ENCODE measurements around the gene OR10H4. TPM values are rescaled to one million over a fixed set of nuclear protein-coding genes. Genes with fewer than 3 reads are reported as not detected.
"Not testable (repeated sequence)": the region's sequence is repeated elsewhere in the genome, so short reads cannot be mapped to it uniquely, and the experiment has no call there.

The OR10H4 gene
- polyA plus RNA-seq, 1 experiment = not detected

- CTCF ChIA-PET = no interaction called here
- POLR2A ChIA-PET = no interaction called here
- TF ChIP-seq, protein P1, sequence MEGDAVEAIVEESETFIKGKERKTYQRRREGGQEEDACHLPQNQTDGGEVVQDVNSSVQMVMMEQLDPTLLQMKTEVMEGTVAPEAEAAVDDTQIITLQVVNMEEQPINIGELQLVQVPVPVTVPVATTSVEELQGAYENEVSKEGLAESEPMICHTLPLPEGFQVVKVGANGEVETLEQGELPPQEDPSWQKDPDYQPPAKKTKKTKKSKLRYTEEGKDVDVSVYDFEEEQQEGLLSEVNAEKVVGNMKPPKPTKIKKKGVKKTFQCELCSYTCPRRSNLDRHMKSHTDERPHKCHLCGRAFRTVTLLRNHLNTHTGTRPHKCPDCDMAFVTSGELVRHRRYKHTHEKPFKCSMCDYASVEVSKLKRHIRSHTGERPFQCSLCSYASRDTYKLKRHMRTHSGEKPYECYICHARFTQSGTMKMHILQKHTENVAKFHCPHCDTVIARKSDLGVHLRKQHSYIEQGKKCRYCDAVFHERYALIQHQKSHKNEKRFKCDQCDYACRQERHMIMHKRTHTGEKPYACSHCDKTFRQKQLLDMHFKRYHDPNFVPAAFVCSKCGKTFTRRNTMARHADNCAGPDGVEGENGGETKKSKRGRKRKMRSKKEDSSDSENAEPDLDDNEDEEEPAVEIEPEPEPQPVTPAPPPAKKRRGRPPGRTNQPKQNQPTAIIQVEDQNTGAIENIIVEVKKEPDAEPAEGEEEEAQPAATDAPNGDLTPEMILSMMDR (IDR thresholded peaks at IDR 0.05; ENCODE audit: insufficient read depth, low read depth, low read length) = no peak
- no peak overlapping the region for H3K4me3 ChIP-seq (ENCODE audit: low read depth, low read length)
- H3K27me3 ChIP-seq (ENCODE audit: control insufficient read depth, insufficient read depth, low read length) = no peaks in the 10 kb centered on the region
- no peak for DNase-seq (ENCODE audit: low read depth)
- H3K36me3 ChIP-seq (ENCODE audit: control insufficient read depth, insufficient read depth, low read length) = no peaks in the 10 kb centered on the region
Observed at GRCh38 chr19:15971224-15971780, 22.5 kb downstream of the OR10H4 start.

- DNase-seq (ENCODE audit: low read depth); H3K27me3 ChIP-seq (ENCODE audit: control insufficient read depth, insufficient read depth, low read length); POLR2A ChIA-PET; CTCF ChIA-PET; H3K4me3 ChIP-seq (ENCODE audit: low read depth, low read length); H3K36me3 ChIP-seq (ENCODE audit: control insufficient read depth, insufficient read depth, low read length): not testable (repeated sequence)
Observed at GRCh38 chr19:15972043-15972442, 23.2 kb downstream of the OR10H4 start.

DNA sequence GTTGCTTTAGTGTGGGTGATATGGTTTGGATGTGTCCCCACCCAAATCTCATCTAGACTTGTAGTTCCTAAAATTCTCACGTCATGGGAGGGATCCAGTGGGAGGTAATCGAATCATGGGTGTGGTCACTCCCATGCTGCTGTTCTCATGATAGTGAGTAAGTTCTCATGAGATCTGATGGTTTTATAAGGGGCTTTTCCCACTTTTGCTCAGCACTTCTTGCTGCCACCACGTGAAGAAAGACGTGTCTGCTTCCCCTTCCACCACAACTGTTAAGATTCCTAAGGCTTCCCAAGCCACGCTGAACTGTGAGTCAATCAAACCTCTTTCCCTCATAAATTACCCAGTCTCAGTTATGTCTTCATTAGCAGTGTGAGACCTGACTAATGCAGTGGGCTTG lies 26.0 kb downstream of the OR10H4 start:
- POLR2A ChIA-PET = no interaction called here
- no peak for DNase-seq (ENCODE audit: low read depth)

GRCh38 chr19:15976836-15977689 lies 28.3 kb downstream of the OR10H4 start:
- no peaks in the 10 kb centered on the region for H3K27me3 ChIP-seq (ENCODE audit: control insufficient read depth, insufficient read depth, low read length)
- POLR2A ChIA-PET = no interaction called here
- DNase-seq (ENCODE audit: low read depth) = no peak
- CTCF ChIA-PET = interaction anchor here (0.8 kb wide), 1 partner anchor 9 kb away, joined by 3 read pairs; no protein-coding TSS in a partner anchor
- TF ChIP-seq, protein P1 (IDR thresholded peaks at IDR 0.05; ENCODE audit: insufficient read depth, low read depth, low read length) = no peak
- no peaks in the 10 kb centered on the region for H3K36me3 ChIP-seq (ENCODE audit: control insufficient read depth, insufficient read depth, low read length)
- no peak overlapping the region for H3K4me3 ChIP-seq (ENCODE audit: low read depth, low read length)

More for the DNA sequence above, 26.0 kb downstream of the OR10H4 start:
- H3K27me3 ChIP-seq (ENCODE audit: control insufficient read depth, insufficient read depth, low read length) = no peaks in the 10 kb centered on the region
- H3K36me3 ChIP-seq (ENCODE audit: control insufficient read depth, insufficient read depth, low read length) = no peaks in the 10 kb centered on the region
- TF ChIP-seq, protein P1 (IDR thresholded peaks at IDR 0.05; ENCODE audit: insufficient read depth, low read depth, low read length) = no peak
- CTCF ChIA-PET = no interaction called here
- no peak overlapping the region for H3K4me3 ChIP-seq (ENCODE audit: low read depth, low read length)

DNA sequence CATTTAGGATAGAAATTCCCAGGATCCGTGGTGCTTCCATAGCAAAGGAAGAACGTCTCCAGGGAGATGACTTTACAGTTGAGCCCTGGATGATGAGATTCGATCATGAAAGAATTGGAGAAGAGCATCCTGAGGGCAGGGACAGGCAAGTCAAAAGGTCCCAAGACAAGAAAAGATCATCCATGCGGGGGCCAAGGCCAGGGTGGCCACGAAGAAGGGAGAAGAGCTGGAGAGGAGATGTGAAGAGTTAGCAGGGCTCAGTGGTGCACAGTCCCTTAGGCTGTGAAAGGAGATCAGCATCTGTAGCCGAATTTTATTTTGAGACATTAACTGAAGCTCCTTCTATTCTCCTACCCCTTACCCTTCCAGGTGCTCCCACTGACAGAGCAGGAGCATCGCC lies 28.9 kb downstream of the OR10H4 start:
- TF ChIP-seq, protein P1 (IDR thresholded peaks at IDR 0.05; ENCODE audit: insufficient read depth, low read depth, low read length) = no peak
- Histone ChIP-seq H3K4me3 (ENCODE audit: low read depth, low read length) (no peak overlapping the region), H3K36me3 (ENCODE audit: control insufficient read depth, insufficient read depth, low read length) (no peaks in the 10 kb centered on the region), H3K27me3 (ENCODE audit: control insufficient read depth, insufficient read depth, low read length) (no peaks in the 10 kb centered on the region)
- no peak for DNase-seq (ENCODE audit: low read depth)
- ChIA-PET POLR2A (no interaction called here), CTCF (no interaction called here)
